ENCODE results near the gene NLN.
"Not testable (repeated sequence)": the region's sequence is repeated elsewhere in the genome, so short reads cannot be mapped to it uniquely, and the experiment has no call there.

NLN gene

DNA sequence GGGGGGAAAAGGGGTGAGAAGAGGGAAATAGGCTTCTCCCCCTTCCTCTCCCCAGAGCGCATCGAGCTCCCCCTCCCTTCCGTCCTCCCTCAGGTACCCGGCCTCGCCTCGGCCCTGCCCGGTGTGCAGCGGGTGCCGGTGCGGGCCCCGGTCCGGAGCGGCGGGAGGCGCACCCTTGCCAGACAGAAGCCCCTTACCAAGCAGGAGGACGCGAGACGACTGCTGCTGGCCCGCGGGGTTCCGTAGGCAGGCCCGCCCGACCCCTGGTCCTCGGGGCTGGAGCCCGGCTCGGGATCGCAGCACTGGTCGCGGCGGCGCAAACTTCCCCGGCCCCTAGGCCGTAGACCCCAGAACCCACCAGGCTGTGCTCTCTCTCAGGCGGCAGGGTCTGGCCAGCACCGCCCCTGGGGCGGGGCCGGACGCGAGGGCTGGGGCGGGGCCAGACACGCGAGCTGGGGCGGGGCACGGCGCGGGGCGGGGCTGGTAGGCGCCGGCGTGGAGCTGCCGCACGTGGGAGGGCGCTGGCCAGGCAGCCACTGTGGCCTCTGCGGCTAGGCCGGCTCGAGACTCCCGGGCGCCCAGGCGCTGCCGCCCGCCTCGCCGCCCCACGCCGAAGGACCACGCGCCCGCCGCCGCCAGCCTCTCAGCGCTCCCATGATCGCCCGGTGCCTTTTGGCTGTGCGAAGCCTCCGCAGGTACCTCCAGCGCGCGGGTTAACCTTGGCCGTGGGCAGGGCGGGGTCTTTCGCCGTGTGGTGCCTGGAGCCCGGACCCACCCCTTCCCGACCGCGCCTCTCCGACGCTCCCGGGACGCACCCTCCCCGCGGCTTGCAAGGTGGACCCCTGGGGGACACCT, at the start of gene NLN, which contains the start of gene SGTB:
TSS of gene NLN (plus strand) at position 486 of the 855 bp plus-strand sequence. CDS start at position 655, 169 bp downstream.
TSS of gene SGTB (minus strand) at position 390 of the 855 bp plus-strand sequence. CDS start 1,302 bp downstream, outside the sequence.
- ATAC-seq (peak; percentile 97), DNase-seq (ENCODE audit: low spot score in 2 of 2) (peak; percentile 78 to 91)
- Mint-ChIP-seq H3K4me3 (peak within 1 kb of the TSS; percentile 88), H3K27ac (peak within 1 kb of the TSS; percentile 89), H3K36me3 (peaks cover 23% of the 10 kb centered on the region), H3K9me3 (no peaks in the 10 kb centered on the region), H3K4me1 (peaks cover 19% of the 10 kb centered on the region)

DNA sequence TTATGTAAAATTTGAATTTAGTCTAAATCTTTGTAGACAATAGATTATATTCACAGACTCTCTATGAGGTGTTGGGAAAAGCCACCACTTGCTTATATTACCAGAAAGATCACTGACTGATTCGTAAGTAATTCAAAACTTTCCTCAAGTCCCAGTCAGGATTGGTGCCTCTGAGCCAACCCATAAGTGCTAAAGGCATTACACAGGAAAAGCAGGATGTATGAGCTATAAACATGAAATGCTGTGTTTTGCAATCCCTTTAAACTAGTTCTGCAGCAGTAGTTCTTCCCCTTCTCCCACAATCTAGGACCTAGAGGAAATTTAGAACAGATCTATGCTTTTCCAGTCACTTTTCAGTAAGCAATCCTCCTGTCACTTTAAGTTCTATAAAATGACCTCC, 49.2 kb upstream of the NLN start:
- Mint-ChIP-seq H3K9me3 (no peaks in the 10 kb centered on the region), H3K36me3 (peaks cover 74% of the 10 kb centered on the region), H3K4me3 (no peak overlapping the region), H3K27ac (peak overlapping the region; percentile 50), H3K4me1 (peaks cover 6% of the 10 kb centered on the region)
- no peak for DNase-seq (ENCODE audit: low spot score in 2 of 2)
- ATAC-seq, result no peak

DNA sequence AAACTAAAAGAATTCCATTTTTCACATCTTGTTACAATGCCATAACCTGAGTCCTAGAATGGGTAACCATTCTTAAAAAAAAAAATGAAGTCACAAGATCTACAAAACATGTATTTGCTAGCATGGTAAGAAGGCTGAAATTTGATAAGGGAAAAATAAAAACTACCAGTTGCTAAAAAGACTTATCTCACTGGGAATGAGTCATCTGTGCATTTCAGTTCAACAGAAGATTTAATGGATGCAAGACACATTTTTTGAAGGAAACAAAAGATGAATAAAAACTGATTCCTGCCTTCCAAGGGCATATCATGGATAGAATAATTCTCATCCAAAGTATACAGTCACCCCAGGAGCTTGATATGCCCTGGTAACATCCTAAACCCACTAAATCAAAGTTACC, 47.3 kb upstream of the NLN start:
- Mint-ChIP-seq H3K4me3 (no peak overlapping the region), H3K4me1 (peaks cover 8% of the 10 kb centered on the region), H3K27ac (peak overlapping the region; percentile 47), H3K36me3 (peaks cover 66% of the 10 kb centered on the region), H3K9me3 (no peaks in the 10 kb centered on the region)
- ATAC-seq (no peak), DNase-seq (ENCODE audit: low spot score in 2 of 2) (no peak)

DNA sequence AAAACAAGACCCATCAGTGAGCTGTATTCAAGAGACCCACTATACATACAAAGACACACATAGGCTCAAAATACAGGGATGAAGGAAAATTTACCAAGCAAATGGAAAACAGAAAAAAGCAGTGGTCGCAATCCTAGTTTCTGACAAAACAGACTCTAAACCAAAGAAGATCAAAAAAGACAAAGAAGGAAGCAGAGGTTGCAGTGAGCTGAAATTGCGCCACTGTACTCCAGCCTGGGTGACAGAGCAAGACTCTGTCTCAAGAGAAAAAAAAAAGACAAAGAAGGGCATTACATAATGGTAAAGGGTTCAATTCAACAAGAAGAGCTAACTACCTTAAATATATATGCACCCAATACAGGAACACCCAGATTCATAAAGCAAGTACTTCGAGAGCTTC, 45.9 kb upstream of the NLN start:
- not testable (repeated sequence) for H3K4me3 Mint-ChIP-seq; H3K9me3 Mint-ChIP-seq; ATAC-seq; DNase-seq (ENCODE audit: low spot score in 2 of 2)
- H3K36me3 Mint-ChIP-seq, result peaks cover 73% of the 10 kb centered on the region
- peaks cover 11% of the 10 kb centered on the region for H3K4me1 Mint-ChIP-seq
- H3K27ac Mint-ChIP-seq, result peak overlapping the region; percentile 48

DNA sequence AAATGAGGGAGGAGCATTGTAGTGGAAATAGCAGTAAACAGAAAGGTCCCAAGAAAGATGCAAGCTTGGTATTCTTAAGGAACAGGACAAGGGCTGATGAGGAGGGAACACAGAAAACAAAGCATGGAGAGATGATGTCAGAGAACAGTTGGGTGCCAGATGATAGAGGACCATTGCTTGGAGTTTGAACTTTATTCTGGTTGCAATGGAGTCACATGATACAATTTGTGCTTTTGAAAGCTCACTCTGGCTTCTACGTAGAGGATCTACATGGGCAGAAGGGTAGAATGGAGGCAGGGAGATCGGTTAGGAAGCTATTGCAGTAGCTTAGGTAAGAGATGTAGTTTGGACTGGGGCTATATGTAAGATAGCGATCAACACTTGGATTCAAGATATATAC, 39.9 kb upstream of the NLN start:
- ATAC-seq (no peak), DNase-seq (ENCODE audit: low spot score in 2 of 2) (no peak)
- Mint-ChIP-seq H3K9me3 (no peaks in the 10 kb centered on the region), H3K4me1 (peaks cover 5% of the 10 kb centered on the region), H3K4me3 (no peak overlapping the region), H3K27ac (no peak overlapping the region), H3K36me3 (peaks cover 62% of the 10 kb centered on the region)

DNA sequence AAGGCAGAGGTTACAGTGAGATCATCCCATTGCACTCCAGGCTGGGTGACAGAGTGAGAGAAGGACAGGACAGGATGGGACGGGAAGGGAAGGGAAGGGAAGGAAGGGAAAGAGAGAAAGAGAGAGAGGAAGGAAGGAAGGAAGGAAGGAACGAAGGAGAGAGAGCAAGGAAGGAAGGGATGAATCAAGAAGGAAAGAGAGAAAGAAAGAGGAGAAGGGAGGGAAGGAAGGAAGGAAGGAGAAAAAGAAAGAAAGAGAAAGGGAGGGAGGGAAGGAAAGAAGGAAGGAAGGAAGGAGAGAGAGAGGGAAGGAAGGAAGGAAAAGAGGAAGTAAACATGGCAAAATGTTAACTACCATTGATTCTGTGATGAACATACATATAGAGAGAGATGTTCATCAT, 28.9 kb upstream of the NLN start:
- H3K27ac Mint-ChIP-seq, result no peak overlapping the region
- DNase-seq (ENCODE audit: low spot score in 2 of 2), result no peak
- no peak for ATAC-seq
- peaks cover 36% of the 10 kb centered on the region for H3K36me3 Mint-ChIP-seq
- no peaks in the 10 kb centered on the region for H3K4me1 Mint-ChIP-seq
- no peak overlapping the region for H3K4me3 Mint-ChIP-seq
- H3K9me3 Mint-ChIP-seq, result no peaks in the 10 kb centered on the region

DNA sequence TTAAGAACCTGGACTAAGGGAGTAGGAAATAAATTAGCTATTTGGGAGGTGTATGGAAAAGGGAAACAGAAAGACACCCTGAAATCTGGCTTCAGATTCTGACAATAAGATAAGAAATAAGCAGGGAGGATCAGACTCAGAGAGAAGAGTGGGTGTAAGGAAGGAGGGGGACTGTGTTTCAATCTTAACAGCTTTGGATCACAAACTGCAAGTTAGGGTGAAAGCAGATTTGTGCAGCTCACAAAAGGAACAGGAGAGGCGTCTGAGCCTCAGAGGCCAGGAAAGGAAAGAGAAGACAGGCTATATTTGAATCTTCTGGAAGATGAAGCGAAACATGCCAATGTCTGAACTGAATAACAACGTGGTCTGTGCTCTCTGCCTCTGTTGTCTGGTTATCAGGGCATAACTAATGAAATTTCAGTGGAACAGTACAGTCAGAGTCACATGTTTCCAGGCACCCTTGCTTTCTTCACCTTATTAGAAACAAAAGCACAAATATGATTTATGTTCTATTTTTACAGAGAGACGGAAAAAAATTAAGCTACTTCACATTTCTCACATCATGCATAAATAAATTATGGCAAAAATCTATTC, 26.7 kb upstream of the NLN start:
- Mint-ChIP-seq H3K4me3 (no peak overlapping the region), H3K4me1 (no peaks in the 10 kb centered on the region), H3K36me3 (peaks cover 44% of the 10 kb centered on the region), H3K27ac (no peak overlapping the region), H3K9me3 (no peaks in the 10 kb centered on the region)
- no peak for ATAC-seq
- DNase-seq (ENCODE audit: low spot score in 2 of 2), result no peak

DNA sequence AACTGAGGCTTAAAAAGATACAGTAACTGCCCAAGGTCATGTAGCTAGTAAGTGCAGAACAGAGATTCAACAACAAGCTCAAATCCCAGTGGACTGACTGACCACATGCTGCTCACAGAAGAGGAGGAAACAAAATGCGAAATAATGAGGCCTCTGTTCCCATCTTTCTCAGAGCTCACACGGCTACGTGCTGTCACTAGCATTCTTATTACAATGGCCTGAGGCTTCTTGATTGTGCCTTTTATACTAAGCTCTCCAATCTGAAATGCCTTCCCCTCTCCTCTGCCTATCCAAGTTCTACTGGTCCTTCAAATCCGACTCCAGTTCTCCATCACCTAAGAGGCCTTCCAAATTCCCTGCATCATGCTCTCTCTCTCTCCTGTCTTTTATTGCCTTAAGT, 26.1 kb upstream of the NLN start:
- no peak overlapping the region for H3K4me3 Mint-ChIP-seq
- no peaks in the 10 kb centered on the region for H3K9me3 Mint-ChIP-seq
- no peak for ATAC-seq
- H3K36me3 Mint-ChIP-seq, result peaks cover 42% of the 10 kb centered on the region
- no peak for DNase-seq (ENCODE audit: low spot score in 2 of 2)
- no peaks in the 10 kb centered on the region for H3K4me1 Mint-ChIP-seq
- H3K27ac Mint-ChIP-seq, result no peak overlapping the region

DNA sequence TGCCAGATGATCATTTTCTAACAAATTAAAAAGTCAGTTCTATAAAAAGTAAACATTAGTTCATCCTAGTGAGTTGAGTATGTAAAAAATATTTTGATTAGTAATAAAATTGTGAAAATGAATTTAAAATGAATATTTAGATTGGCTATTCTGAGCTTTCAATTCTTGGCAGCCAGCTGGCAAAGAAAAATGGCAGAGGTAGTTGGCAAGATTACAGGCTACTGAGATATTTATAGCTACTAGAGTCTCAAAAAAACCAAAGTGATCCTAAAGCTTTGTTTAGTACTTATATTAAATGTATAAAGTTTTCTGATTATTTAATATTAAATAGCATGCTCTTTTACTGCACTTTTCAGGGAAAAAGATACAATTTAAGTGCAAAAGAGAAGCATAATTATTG, 25.1 kb upstream of the NLN start:
- no peak for ATAC-seq
- Mint-ChIP-seq H3K27ac (no peak overlapping the region), H3K36me3 (peaks cover 44% of the 10 kb centered on the region), H3K4me1 (no peaks in the 10 kb centered on the region), H3K9me3 (no peaks in the 10 kb centered on the region), H3K4me3 (no peak overlapping the region)
- DNase-seq (ENCODE audit: low spot score in 2 of 2), result no peak

DNA sequence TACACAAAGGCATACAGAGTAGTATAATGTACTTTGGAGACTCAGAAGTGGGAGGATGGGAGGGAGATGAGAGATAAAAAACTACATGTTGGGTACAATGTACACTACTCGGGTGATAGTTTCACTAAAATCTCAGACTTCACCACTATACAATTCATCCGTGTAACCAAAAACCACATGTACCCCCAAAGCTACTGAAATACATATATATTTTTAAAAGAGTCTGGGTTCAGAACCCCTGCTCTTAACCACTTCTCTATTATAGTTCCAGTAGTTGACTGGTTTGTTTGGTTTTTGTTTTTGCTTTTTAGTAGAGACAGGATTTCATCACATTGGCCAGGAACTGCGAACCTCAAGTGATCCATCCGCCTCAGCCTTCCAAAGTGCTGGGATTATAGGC, 22.7 kb upstream of the NLN start:
- Mint-ChIP-seq H3K36me3 (peaks cover 57% of the 10 kb centered on the region), H3K4me1 (no peaks in the 10 kb centered on the region), H3K27ac (no peak overlapping the region), H3K9me3 (no peaks in the 10 kb centered on the region), H3K4me3 (no peak overlapping the region)
- ATAC-seq (no peak), DNase-seq (ENCODE audit: low spot score in 2 of 2) (no peak)

DNA sequence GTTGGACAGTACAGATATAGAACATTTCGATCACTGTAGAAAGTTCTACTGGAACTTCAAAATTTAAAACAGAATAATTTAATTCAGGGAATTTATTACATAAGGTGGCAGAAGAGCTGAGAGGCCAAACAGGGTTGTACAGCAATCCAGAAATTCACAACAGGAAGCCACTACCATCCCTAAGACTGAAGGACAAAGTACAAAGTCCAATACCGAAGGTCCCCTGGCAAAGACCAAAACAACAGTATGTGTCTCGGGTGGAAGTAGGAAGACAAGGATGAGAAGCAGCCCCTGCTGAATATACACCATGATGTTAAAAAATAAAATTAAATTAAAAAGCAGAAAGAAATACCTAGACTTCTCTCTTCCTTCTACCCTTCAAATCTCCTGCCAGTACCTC, 20.0 kb upstream of the NLN start:
- H3K4me1 Mint-ChIP-seq, result no peaks in the 10 kb centered on the region
- DNase-seq (ENCODE audit: low spot score in 2 of 2) (no peak), ATAC-seq (no peak)
- peaks cover 80% of the 10 kb centered on the region for H3K36me3 Mint-ChIP-seq
- H3K9me3 Mint-ChIP-seq, result no peaks in the 10 kb centered on the region
- H3K4me3 Mint-ChIP-seq, result no peak overlapping the region
- H3K27ac Mint-ChIP-seq, result no peak overlapping the region

DNA sequence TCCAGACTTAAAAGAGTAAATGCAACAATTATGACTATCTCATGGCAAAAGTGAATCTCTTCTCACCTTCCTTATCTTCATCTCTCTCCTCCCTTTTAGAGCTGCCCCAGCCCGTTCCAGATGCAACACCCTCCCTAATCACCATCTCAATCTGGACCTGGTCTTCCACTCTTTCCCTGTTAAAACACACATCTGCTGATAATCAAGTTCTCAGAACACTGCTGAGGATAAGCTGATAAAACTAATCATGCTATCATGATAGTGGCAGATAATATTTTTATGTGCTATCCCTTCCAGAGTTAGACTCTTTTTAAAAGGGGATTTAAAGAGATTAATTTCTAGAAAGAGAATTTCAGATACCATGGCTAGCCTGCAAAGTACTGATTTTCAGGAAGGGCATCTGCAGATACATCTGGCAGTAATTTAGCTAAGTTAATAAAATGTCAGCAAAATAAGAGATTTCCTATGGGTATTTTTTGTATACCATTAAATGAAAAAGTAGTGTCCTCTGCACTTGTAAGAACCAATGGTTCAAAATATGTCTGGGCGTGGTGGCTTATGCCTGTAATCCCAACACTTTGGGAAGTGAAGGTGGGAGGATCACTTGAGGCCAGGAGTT, 17.3 kb upstream of the NLN start:
- Mint-ChIP-seq H3K4me1 (no peaks in the 10 kb centered on the region), H3K9me3 (no peaks in the 10 kb centered on the region), H3K36me3 (peaks cover 85% of the 10 kb centered on the region), H3K27ac (no peak overlapping the region), H3K4me3 (no peak overlapping the region)
- DNase-seq (ENCODE audit: low spot score in 2 of 2) (no peak), ATAC-seq (no peak)

DNA sequence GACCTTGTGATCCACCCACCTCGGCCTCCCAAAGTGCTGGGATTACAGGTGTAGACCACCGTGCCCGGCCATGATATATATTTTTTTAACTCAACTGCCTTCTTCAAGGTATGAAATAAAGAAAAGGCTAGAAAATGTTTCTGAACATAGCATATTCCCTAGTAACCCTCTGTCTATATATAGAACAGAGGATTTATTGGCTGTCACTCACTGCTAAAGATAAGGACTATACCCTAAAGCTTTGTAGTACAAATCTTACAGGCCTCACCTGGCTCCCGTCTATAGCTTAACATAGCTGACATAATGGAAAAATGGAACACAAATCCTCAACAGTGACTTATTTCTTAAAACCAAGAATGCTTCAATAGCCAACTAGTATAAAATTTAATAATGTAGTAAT, 14.3 kb upstream of the NLN start:
- Mint-ChIP-seq H3K36me3 (peaks cover 93% of the 10 kb centered on the region), H3K4me3 (no peak overlapping the region), H3K9me3 (no peaks in the 10 kb centered on the region), H3K4me1 (no peaks in the 10 kb centered on the region), H3K27ac (no peak overlapping the region)
- ATAC-seq, result no peak
- DNase-seq (ENCODE audit: low spot score in 2 of 2), result no peak

DNA sequence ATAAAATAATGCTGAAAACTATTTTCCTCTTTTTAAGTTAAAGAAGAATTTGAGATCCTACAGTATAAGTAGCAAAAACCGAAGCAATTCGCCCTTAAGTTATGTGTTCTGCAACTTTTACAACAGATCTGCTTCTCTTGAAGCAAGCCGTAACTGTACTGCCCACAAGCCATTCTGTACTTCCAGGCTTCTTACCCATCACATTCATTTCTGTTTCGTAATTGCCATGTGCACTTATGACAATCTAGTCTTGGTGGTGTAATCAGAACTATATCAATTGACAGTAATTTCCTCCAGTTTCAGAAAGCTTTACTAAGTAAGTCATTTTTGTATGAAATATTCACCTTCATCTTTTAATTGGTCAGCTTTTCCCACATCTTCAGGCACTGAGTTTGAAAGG, 13.9 kb upstream of the NLN start:
- no peaks in the 10 kb centered on the region for H3K9me3 Mint-ChIP-seq
- H3K4me1 Mint-ChIP-seq, result peaks cover 3% of the 10 kb centered on the region
- H3K36me3 Mint-ChIP-seq, result peaks cover 93% of the 10 kb centered on the region
- no peak overlapping the region for H3K4me3 Mint-ChIP-seq
- no peak for DNase-seq (ENCODE audit: low spot score in 2 of 2)
- no peak overlapping the region for H3K27ac Mint-ChIP-seq
- ATAC-seq, result no peak

DNA sequence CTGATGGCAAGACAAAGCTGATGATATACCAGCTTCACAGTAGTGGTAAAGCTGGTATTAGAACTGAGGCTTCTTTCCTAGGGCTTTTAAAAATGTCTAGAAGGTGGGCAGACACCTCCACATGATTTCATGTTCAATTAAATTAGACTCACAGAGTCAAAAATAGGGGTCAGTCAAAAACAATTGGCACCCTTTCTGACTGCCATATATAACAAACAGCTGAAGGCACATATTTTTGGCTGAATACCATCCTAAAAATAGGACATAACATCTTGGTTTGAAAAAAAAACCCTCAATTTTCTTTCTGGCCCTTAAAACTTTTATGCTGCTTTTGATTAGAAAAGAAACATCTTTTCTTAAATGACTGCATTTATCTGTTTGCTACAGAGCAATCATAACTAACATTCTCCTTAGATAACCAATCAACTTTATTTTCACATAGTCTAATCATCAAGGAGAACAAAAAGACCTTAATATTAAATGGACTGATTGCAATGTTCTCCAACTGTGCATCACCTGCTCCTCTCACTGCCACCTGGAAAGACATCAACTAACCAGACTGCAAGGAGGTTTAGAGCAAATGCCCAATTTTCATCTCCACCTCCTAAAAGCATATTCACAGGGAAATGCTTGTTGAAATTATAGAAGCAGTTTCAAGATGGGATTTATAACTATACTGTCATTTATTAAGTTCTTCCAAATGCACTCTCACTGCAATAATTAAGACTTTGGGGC, 3.3 kb upstream of the NLN start:
- DNase-seq (ENCODE audit: low spot score in 2 of 2), result no peak
- Mint-ChIP-seq H3K9me3 (no peaks in the 10 kb centered on the region), H3K4me3 (peak overlapping the region; percentile 88), H3K27ac (peak overlapping the region; percentile 79), H3K36me3 (peaks cover 23% of the 10 kb centered on the region), H3K4me1 (peaks cover 19% of the 10 kb centered on the region)
- ATAC-seq, result no peak

Data from stimulated activated effector memory CD8-positive, alpha-beta T cell treated with anti-CD3 and anti-CD28 coated beads, Interleukin-12 subunit alpha, Interleukin-12 subunit beta, amount 100 ng/mL, for 72 hours (primary cell).